HG03575 (cell line): ENCODE results near the gene SAMD9L.

Experiments
- ATAC-seq: cut with Tn5 transposase; IDR thresholded peaks from one replicate; pipeline ENCODE4 v1.9.1; 2021; ENCODE audit not compliant: unreplicated experiment, insufficient number of reproducible peaks, low FRiP score; ENCODE audit errors: extremely low read depth

The SAMD9L gene

GRCh38 chr7:93148144-93148543 lies at the start of gene SAMD9L:
SAMD9L (minus strand) TSS chr7:93148385; CDS start chr7:93135971, 12,414 bp downstream.
- ATAC-seq, result no peak

DNA sequence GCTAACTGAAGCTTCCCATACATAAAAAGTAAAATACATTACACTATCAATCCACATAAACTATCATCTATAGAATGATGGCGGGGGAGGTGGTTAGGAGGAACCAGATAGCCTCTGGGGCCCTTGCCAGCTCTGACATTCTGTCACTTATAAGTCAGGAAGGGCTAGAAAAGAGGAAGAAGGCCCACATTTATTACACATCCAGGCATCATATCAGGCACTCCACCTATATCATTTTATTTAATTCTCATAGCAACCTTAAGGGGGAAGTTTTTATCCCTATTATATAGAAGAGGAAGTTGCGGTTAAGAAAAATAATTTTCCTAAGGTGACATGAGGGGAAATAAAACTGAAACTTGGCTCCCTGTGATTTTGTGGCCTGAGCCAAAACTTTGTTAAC lies 48.2 kb upstream of the SAMD9L start:
- no peak for ATAC-seq

- no peak for ATAC-seq
Observed at GRCh38 chr7:93194386-93194785, 46.2 kb upstream of the SAMD9L start.

- ATAC-seq, result no peak
Observed at GRCh38 chr7:93188870-93189634, 40.9 kb upstream of the SAMD9L start.

DNA sequence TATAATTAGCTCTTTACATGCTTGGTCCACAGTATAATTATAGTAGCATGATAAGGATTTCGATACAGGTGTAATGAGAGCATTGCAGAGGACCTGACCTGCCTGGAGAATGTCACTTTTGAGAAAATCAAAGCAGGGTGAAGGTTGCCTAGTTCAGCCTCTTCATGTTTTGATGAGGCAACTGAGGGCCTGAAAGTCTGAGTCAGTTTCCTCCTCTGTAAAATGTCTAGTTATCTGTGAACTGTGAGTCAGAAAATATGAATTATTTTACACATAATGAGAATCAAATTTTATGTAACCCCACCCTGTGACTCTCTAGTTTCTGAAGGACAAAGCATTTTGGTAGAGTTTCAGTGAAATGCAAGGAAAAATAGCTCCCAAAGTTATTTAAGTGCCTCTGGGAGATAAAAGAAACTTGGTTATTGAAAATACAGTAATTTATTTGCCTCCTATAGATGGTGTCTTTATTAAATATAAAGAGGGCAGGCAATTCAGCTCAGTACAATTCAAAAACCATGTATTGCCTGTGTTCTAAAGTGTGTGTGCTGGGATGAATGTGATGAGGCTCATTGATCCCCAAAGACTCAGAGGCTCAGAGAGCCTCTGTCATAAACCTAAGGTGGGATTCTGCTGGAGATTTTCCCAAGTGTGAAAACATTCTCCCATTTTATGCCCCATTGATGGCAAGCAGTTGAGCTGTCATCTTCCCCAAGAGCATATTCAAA lies 37.3 kb upstream of the SAMD9L start:
- ATAC-seq, result no peak

GRCh38 chr7:93179173-93179572 lies 31.0 kb upstream of the SAMD9L start:
- ATAC-seq, result no peak

DNA sequence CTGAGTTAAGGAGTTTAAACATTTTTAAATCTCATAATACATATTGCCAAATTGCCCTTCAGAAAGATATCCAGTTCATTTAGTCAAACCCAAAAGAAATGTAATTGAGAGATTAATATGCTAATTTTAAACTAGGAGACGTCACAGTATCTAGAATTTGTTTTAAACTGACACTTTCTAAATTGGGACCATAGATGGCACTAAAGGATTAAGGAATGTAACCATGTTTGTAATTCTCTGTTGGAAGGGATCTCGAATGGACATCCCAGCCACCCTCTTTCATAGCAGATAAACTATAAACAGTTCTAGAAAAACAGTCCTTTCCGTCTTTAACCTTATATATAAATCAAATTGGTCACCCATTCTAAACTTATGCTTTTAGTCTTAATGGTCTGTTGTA lies 30.0 kb upstream of the SAMD9L start:
- ATAC-seq, result no peak

- ATAC-seq, result no peak
Observed at GRCh38 chr7:93176992-93177580, 28.9 kb upstream of the SAMD9L start.

DNA sequence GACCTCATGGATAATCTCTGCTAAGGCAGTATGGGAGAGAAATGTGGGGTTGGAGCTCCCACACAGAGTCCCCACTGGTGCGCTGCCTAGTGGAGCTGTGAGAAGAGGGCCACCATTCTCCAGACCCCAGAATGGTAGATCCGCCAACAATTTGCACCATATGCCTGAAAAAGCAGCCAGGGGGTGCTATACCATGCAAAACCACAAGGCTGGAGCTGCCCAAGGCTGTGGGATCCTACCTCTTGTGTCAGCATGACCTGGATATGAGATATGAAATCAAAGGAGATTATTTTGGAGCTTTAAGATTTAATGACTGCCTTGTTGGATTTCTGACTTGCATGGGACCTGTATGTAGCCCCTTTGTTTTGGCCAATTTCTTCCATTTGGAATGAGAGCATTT lies 27.0 kb upstream of the SAMD9L start:
- no peak for ATAC-seq

GRCh38 chr7:93172683-93173082 lies 24.5 kb upstream of the SAMD9L start:
- ATAC-seq, result no peak

GRCh38 chr7:93171606-93172226 lies 23.5 kb upstream of the SAMD9L start:
- no peak for ATAC-seq

- ATAC-seq, result peak; percentile 91
Observed at GRCh38 chr7:93165447-93165846, 17.3 kb upstream of the SAMD9L start.

- ATAC-seq, result no peak
Observed at GRCh38 chr7:93164766-93165165, 16.6 kb upstream of the SAMD9L start.

- ATAC-seq, result no peak
Observed at GRCh38 chr7:93161181-93161762, 13.1 kb upstream of the SAMD9L start.

- ATAC-seq, result no peak
Observed at GRCh38 chr7:93160410-93160809, 12.2 kb upstream of the SAMD9L start.

DNA sequence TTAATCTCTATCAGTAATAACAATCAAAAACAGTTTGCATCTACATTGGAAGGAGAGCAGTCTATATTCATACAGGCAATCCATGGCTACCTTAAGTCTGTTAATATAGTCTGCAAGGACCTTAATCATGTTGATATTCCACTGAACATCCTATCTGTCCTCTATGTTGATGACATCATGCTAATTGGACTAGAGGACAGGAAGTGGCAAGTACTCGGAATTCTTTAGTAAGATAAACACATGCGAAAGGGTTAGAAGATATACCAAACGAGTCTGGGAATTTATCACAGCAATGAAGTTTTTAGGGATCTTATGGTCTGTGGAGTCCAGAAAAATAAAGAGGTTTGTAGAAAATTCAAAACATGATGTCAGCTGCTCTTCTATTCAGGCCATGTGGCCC lies 11.3 kb upstream of the SAMD9L start:
- no peak for ATAC-seq

DNA sequence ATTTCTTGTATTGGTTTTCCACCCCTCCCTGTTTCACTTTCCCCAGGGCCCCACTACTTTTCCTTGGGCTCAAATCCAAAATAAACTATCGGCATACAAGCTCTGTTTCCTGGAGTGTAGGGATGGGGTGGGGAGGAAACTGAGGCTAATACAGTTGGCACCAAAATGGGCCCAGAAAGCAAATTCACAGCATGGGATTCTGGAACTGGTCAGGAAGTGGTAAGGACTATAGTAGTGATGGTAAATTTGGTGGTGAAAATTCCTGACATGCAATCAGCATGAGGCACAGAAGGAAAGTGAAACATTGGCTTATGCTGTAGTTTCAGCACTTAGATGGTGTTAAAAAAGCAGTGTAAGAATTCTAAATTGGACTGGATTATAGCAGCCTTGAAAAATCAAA lies 8.7 kb upstream of the SAMD9L start:
- no peak for ATAC-seq

DNA sequence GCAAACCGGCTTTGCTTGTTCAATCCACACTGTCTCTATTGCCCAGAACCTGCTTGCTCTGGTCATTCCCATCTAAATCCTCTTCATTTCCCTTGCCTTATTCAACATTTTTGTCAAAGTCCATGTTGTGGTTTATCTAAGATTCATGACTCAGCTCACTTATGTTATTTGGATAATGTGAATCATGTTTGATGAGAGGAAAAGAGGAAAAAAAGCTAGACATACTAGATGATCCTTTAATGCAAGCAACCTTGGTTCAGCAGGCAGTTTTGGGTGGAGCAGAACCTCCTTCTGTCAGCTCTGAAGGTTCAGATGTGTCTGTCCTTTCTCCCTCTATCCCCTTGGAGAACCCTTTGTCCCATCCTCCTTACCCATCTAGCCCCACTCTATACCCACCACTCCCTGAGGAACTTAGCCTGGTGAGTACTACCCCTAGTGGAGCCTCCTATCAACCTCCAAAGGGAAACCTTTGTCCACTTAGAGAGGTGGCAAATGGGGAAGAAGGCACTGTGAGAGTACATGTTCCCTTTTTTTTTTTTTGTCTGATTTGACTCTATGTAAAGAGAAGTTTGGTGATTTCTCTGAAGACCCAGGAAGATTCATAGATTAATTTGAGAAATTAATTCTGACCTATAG lies 2.1 kb upstream of the SAMD9L start:
- no peak for ATAC-seq

DNA sequence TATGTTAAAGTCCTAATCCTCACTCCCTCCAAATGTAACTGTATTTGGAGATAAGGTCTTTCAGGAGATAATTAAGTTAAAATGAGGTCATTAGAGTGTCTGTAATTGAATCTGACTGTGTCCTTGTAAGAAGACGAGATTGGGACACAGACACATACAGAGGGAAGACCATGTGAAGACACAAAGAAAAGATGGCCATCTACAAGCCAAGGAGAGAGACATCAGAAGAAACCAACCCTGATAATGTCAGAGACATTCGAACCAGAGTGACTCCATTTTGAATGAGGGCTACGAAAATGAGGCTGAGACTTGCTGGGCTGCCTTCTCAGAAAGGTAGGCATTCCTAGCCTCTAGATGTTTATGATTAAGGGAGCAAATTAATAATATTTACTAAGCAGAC lies 542 bp upstream of the SAMD9L start:
- no peak for ATAC-seq
